ENCODE measurements around the gene SEC61A2. TPM values are rescaled to one million over a fixed set of nuclear protein-coding genes. Genes with fewer than 3 reads are reported as not detected.

The SEC61A2 gene
- total RNA-seq, 1 donor from 2014 or later: 13.9 TPM

- Mint-ChIP-seq H3K4me3 (ENCODE audit: unreplicated experiment) (no peak overlapping the region), H3K36me3 (ENCODE audit: unreplicated experiment) (peaks cover 29% of the 10 kb centered on the region), H3K27ac (ENCODE audit: unreplicated experiment) (no peak overlapping the region), H3K27me3 (ENCODE audit: unreplicated experiment) (no peaks in the 10 kb centered on the region), H3K9me3 (ENCODE audit: unreplicated experiment) (peaks cover 3% of the 10 kb centered on the region), H3K4me1 (ENCODE audit: unreplicated experiment) (peaks cover 7% of the 10 kb centered on the region)
- no peak for DNase-seq (ENCODE audit: extremely low spot score, unreplicated experiment)
- TF ChIP-seq CTCF (IDR thresholded peaks at IDR 0.05): no peak
These were observed 72.7 kb downstream of the SEC61A2 start for GRCh38 chr10:12202226-12202625.

GRCh38 chr10:12205082-12205481 lies 75.6 kb downstream of the SEC61A2 start:
- Mint-ChIP-seq H3K4me1 (ENCODE audit: unreplicated experiment) (no peaks in the 10 kb centered on the region), H3K27ac (ENCODE audit: unreplicated experiment) (no peak overlapping the region), H3K9me3 (ENCODE audit: unreplicated experiment) (peaks cover 3% of the 10 kb centered on the region), H3K27me3 (ENCODE audit: unreplicated experiment) (no peaks in the 10 kb centered on the region), H3K36me3 (ENCODE audit: unreplicated experiment) (peaks cover 41% of the 10 kb centered on the region), H3K4me3 (ENCODE audit: unreplicated experiment) (no peak overlapping the region)
- no peak for TF ChIP-seq CTCF (IDR thresholded peaks at IDR 0.05)
- no peak for DNase-seq (ENCODE audit: extremely low spot score, unreplicated experiment)

GRCh38 chr10:12207114-12207513 lies 77.6 kb downstream of the SEC61A2 start:
- Mint-ChIP-seq H3K9me3 (ENCODE audit: unreplicated experiment) (peaks cover 3% of the 10 kb centered on the region), H3K27ac (ENCODE audit: unreplicated experiment) (no peak overlapping the region), H3K4me1 (ENCODE audit: unreplicated experiment) (no peaks in the 10 kb centered on the region), H3K36me3 (ENCODE audit: unreplicated experiment) (peaks cover 45% of the 10 kb centered on the region), H3K4me3 (ENCODE audit: unreplicated experiment) (no peak overlapping the region), H3K27me3 (ENCODE audit: unreplicated experiment) (no peaks in the 10 kb centered on the region)
- TF ChIP-seq CTCF (IDR thresholded peaks at IDR 0.05): no peak
- DNase-seq (ENCODE audit: extremely low spot score, unreplicated experiment): no peak

- Mint-ChIP-seq H3K4me3 (ENCODE audit: unreplicated experiment) (no peak overlapping the region), H3K9me3 (ENCODE audit: unreplicated experiment) (peaks cover 3% of the 10 kb centered on the region), H3K27me3 (ENCODE audit: unreplicated experiment) (no peaks in the 10 kb centered on the region), H3K27ac (ENCODE audit: unreplicated experiment) (no peak overlapping the region), H3K4me1 (ENCODE audit: unreplicated experiment) (no peaks in the 10 kb centered on the region), H3K36me3 (ENCODE audit: unreplicated experiment) (peaks cover 48% of the 10 kb centered on the region)
- DNase-seq (ENCODE audit: extremely low spot score, unreplicated experiment): no peak
- no peak for TF ChIP-seq CTCF (IDR thresholded peaks at IDR 0.05)
These were observed 79.0 kb downstream of the SEC61A2 start for GRCh38 chr10:12208460-12208859.

- Mint-ChIP-seq H3K4me1 (ENCODE audit: unreplicated experiment) (peaks cover 12% of the 10 kb centered on the region), H3K27me3 (ENCODE audit: unreplicated experiment) (no peaks in the 10 kb centered on the region), H3K36me3 (ENCODE audit: unreplicated experiment) (peaks cover 43% of the 10 kb centered on the region), H3K9me3 (ENCODE audit: unreplicated experiment) (no peaks in the 10 kb centered on the region), H3K27ac (ENCODE audit: unreplicated experiment) (no peak overlapping the region), H3K4me3 (ENCODE audit: unreplicated experiment) (no peak overlapping the region)
- DNase-seq (ENCODE audit: extremely low spot score, unreplicated experiment): no peak
- no peak for TF ChIP-seq CTCF (IDR thresholded peaks at IDR 0.05)
These were observed 83.0 kb downstream of the SEC61A2 start for GRCh38 chr10:12212454-12212853.
